GM12865 (cell line): ENCODE results near the gene ADGRF4.

Source experiments
- DNase-seq: peaks from one replicate; pipeline ENCODE4 v3.0.0; 2010; ENCODE audit warnings: low read depth
- H3K4me3 ChIP-seq: 2 replicates; pipeline ENCODE4 v1.5.1; 2011; ENCODE audit warnings: mild to moderate bottlenecking, low read depth, low read length, control low read depth
- TF ChIP-seq, protein P1 (sequence below): IDR thresholded peaks from 2 replicates; pipeline ENCODE4 v1.5.1; 2011; ENCODE audit warnings: low read length, control low read depth, low read depth, inconsistent platforms; ENCODE audit not compliant: insufficient read depth; ENCODE audit errors: missing control alignments

The ADGRF4 gene

DNA sequence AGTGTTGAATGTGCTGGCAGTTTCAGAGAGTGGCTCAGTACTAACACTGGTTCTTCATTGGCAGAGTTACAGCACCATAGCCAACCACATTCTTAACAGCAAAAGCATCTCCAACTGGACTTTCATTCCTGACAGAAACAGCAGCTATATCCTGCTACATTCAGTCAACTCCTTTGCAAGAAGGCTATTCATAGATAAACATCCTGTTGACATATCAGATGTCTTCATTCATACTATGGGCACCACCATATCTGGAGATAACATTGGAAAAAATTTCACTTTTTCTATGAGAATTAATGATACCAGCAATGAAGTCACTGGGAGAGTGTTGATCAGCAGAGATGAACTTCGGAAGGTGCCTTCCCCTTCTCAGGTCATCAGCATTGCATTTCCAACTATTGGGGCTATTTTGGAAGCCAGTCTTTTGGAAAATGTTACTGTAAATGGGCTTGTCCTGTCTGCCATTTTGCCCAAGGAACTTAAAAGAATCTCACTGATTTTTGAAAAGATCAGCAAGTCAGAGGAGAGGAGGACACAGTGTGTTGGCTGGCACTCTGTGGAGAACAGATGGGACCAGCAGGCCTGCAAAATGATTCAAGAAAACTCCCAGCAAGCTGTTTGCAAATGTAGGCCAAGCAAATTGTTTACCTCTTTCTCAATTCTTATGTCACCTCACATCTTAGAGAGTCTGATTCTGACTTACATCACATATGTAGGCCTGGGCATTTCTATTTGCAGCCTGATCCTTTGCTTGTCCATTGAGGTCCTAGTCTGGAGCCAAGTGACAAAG is 17.0 kb upstream of the ADGRF4 start:
- DNase-seq: no peak
- H3K4me3 ChIP-seq: no peak overlapping the region
- TF ChIP-seq, protein P1, sequence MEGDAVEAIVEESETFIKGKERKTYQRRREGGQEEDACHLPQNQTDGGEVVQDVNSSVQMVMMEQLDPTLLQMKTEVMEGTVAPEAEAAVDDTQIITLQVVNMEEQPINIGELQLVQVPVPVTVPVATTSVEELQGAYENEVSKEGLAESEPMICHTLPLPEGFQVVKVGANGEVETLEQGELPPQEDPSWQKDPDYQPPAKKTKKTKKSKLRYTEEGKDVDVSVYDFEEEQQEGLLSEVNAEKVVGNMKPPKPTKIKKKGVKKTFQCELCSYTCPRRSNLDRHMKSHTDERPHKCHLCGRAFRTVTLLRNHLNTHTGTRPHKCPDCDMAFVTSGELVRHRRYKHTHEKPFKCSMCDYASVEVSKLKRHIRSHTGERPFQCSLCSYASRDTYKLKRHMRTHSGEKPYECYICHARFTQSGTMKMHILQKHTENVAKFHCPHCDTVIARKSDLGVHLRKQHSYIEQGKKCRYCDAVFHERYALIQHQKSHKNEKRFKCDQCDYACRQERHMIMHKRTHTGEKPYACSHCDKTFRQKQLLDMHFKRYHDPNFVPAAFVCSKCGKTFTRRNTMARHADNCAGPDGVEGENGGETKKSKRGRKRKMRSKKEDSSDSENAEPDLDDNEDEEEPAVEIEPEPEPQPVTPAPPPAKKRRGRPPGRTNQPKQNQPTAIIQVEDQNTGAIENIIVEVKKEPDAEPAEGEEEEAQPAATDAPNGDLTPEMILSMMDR: no peak

GRCh38 chr6:47686411-47686810 is 12.0 kb upstream of the ADGRF4 start:
- TF ChIP-seq, protein P1: no peak
- DNase-seq: no peak
- H3K4me3 ChIP-seq: no peak overlapping the region

- TF ChIP-seq, protein P1: no peak
These were observed 10.9 kb upstream of the ADGRF4 start for GRCh38 chr6:47687432-47687831.

GRCh38 chr6:47690214-47690613 is 8.2 kb upstream of the ADGRF4 start:
- TF ChIP-seq, protein P1: no peak
- DNase-seq: no peak
- H3K4me3 ChIP-seq: no peak overlapping the region

More at GRCh38 chr6:47687432-47687831, 10.9 kb upstream of the ADGRF4 start:
- no peak for DNase-seq
- no peak overlapping the region for H3K4me3 ChIP-seq

DNA sequence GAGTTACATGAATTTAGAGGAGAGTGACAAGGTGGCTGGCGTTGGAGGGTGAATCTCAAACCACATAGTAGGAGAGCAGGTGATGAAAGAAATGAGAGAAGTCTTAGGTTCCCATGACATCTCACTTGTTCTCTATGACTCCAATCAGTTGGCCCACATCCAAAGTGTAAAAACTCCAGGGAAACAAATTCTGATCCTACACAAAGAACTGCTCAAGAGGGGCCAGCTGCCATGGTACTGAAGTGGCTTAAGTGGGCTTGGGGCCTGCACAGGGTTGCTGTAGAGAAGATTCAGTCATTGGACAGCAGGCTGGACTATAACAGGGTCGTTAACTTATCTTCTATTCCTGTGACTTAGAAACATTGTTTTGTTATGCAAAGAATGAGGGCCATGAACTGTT is 7.6 kb upstream of the ADGRF4 start:
- TF ChIP-seq, protein P1: no peak
- H3K4me3 ChIP-seq: no peak overlapping the region
- no peak for DNase-seq

GRCh38 chr6:47697925-47698324 is 455 bp upstream of the ADGRF4 start:
- DNase-seq: no peak
- TF ChIP-seq, protein P1: no peak
- no peak overlapping the region for H3K4me3 ChIP-seq

DNA sequence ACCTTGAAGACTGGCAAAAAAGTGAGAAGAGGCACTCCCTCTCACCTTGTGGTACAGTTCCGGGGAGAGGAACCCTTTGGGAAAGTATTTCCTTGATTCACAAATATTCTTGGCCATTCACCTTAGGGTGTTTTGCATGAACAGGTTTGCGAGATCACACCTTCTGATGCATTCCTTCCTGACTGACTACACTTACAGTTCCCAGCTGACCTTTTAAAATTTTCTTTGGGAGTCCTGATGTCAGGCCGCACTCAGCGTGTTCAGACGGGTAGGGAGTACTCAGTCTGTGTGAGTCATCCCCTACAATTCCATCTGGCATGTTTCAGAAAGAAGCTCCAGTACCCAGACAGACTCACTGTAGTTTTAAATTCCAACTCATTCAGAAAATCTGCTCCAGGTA is 1.7 kb downstream of the ADGRF4 start:
- DNase-seq: no peak
- no peak overlapping the region for H3K4me3 ChIP-seq
- TF ChIP-seq, protein P1: no peak
